ENCODE results near the gene HEBP2.

GRCh38 chr6:138434925-138435324, 30.9 kb downstream of the HEBP2 start:
- no peak for TF ChIP-seq CTCF (IDR thresholded peaks at IDR 0.05)
- no peak for TF ChIP-seq ESRRA (IDR thresholded peaks at IDR 0.05; ENCODE audit: borderline replicate concordance, low read length)
- TF ChIP-seq PHF8 (IDR thresholded peaks at IDR 0.05; ENCODE audit: borderline replicate concordance, low read depth): no peak
- no peak for TF ChIP-seq SMC3 (IDR thresholded peaks at IDR 0.05)
- no peak for TF ChIP-seq NFE2L2 (conservative IDR thresholded peaks at IDR 0.05; ENCODE audit: low read length)
- no peak for TF ChIP-seq PBX3 (IDR thresholded peaks at IDR 0.05)
- TF ChIP-seq USF2 (IDR thresholded peaks at IDR 0.05): no peak
- no peak for TF ChIP-seq CEBPB (IDR thresholded peaks at IDR 0.05)
- TF ChIP-seq POLR2A (IDR thresholded peaks at IDR 0.05; ENCODE audit: low read length): no peak
